SK-N-MC (cell line): ENCODE results near the gene ARPC4.
A peak's percentile ranks its signal among the peaks of the same experiment; 100 is the strongest.

Source experiments
- DNase-seq: peaks from one replicate; pipeline ENCODE4 v3.0.0-alpha.2; 2011; ENCODE audit warnings: low read depth, low spot score
- H3K27ac ChIP-seq: fragments of 200-600 bp; sonication (generic); 2 replicates; pipeline ENCODE4 v1.5.1; 2016; ENCODE audit warnings: mixed run types
- H3K36me3 ChIP-seq: fragments of 200-600 bp; sonication (generic); 2 replicates; pipeline ENCODE4 v1.6.1; 2017; ENCODE audit warnings: antibody characterized with exemption, low read length, mixed read lengths; ENCODE audit not compliant: insufficient read depth
- H3K4me3 ChIP-seq: fragments of 200-600 bp; sonication (generic); 2 replicates; pipeline ENCODE4 v1.5.1; 2016
- H3K9ac ChIP-seq: fragments of 200-600 bp; sonication (generic); 2 replicates; pipeline ENCODE4 v1.8.0; 2017; ENCODE audit warnings: mixed run types, mixed read lengths; ENCODE audit not compliant: insufficient read length
- H3K9me3 ChIP-seq: fragments of 200-600 bp; sonication (generic); 2 replicates; pipeline ENCODE4 v1.6.1; 2017; ENCODE audit warnings: low read depth, mild to moderate bottlenecking, antibody characterized with exemption, low read length, moderate library complexity, mixed read lengths
- EZH2 ChIP-seq: fragments of 200-600 bp; sonication (generic); IDR thresholded peaks from one replicate; pipeline ENCODE4 v1.6.1; 2017; ENCODE audit warnings: antibody characterized with exemption
- FOXP2 ChIP-seq: optimal IDR thresholded peaks from 2 replicates; pipeline ENCODE3; 2011; ENCODE audit warnings: mild to moderate bottlenecking, moderate library complexity; ENCODE audit not compliant: insufficient read depth; ENCODE audit errors: extremely low read length, control extremely low read depth
- POLR2AphosphoS5 ChIP-seq: IDR thresholded peaks from 2 replicates; pipeline ENCODE4 v1.6.1; 2012; ENCODE audit warnings: mild to moderate bottlenecking, low read depth, low read length, borderline replicate concordance

The ARPC4 gene

DNA sequence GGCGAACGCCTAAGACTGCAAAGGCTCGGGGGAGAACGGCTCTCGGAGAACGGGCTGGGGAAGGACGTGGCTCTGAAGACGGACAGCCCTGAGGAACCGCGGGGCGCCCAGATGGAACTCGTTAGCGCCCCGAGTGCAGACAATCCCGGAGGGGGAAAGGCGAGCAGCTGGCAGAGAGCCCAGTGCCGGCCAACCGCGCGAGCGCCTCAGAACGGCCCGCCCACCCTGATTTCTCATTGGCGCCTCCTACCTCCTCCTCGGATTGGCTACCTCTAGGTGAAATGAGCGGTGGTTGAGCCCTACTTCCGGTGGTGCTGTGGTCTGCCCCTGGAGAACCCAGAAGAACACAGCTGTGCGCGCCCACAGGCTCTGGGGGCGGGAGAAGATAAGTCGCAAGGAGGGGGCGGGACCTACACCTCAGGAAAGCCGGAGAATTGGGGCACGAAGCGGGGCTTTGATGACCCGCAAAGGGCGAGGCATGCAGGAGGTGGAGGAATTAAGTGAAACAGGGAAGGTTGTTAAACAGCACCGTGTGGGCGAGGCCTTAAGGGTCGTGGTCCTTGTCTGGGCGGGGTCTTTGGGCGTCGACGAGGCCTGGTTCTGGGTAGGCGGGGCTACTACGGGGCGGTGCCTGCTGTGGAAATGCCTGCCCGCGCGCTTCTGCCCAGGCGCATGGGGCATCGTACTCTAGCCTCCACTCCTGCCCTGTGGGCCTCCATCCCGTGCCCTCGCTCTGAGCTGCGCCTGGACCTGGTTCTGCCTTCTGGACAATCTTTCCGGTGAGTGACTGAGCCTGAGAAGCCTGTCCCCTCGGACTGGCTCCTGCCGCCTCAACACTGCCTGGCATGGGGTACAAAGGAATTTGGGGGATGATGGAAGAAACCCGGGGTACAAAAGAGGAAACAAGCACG lies 43.0 kb upstream of the ARPC4 start, which contains the start of gene OGG1:
Gene OGG1 (plus strand): TSS at position 308 of the 911 bp plus-strand sequence. CDS start 335 bp downstream, at position 643.
- peak; percentile 57 for TF ChIP-seq POLR2AphosphoS5
- TF ChIP-seq EZH2, result no peak
- Histone ChIP-seq H3K4me3 (peak within 1 kb of the TSS; percentile 85), H3K9me3 (no peaks in the 10 kb centered on the region), H3K27ac (peak within 1 kb of the TSS; percentile 78), H3K36me3 (peaks cover 5% of the 10 kb centered on the region; the same call in 1 of the 2 replicates), H3K9ac (peak within 1 kb of the TSS; percentile 73)
- DNase-seq, result peak; percentile 65

DNA sequence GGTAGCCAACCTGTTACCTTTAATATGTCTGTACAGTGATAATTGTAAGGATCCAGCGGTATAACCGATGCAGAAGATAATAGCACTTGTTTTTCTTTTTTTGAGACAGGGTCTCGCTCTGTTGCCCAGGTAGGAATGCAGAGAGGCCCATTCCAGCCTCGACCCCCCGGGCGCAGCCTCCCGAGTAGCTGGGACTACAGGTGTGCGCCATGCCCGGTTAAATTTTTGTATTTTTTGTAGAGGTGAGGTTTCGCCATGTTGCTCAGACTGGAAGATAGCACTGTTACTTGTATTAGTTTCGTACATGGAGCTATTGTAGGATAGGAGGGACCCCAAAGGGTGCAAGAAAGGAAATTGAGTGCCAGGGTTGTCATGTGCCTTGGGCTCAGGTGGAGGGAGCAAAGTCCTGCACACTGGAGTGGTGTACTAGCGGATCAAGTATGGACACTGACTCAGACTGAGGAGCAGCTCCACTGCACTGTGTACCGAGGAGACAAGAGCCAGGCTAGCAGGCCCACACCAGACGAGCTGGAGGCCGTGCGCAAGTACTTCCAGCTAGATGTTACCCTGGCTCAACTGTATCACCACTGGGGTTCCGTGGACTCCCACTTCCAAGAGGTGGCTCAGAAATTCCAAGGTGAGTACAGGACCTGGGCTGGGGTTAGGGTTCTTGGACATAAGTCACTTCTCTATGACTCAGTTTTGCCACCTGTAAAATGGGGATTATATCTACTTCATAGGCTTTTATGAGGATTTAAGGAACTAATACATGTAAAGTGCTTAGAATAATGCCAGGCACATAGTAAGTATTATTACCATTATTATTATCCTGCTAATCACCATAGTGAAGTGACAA lies 42.1 kb upstream of the ARPC4 start:
- H3K27ac ChIP-seq, result no peak overlapping the region
- H3K9me3 ChIP-seq, result no peaks in the 10 kb centered on the region
- DNase-seq, result no peak
- peak overlapping the region; percentile 73 for H3K9ac ChIP-seq
- H3K4me3 ChIP-seq, result peak overlapping the region; percentile 85
- H3K36me3 ChIP-seq, result peaks cover 5% of the 10 kb centered on the region; the same call in 1 of the 2 replicates
- TF ChIP-seq POLR2AphosphoS5, result no peak
- no peak for TF ChIP-seq EZH2
- TF ChIP-seq FOXP2, result no peak

DNA sequence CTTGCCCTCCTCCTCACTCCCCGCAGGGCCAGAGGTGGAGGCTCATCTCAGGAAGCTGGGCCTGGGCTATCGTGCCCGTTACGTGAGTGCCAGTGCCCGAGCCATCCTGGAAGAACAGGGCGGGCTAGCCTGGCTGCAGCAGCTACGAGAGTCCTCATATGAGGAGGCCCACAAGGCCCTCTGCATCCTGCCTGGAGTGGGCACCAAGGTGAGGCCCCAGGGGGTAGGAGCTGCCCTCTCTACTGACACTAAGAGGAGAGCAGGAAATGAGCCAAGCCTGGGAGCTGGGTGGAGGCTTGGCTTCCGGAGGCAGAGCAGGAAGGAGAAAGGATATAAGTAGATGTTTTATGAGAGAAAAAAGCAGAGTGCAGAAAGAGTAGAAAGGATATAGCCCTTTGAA lies 38.2 kb upstream of the ARPC4 start:
- Histone ChIP-seq H3K36me3 (no peaks in the 10 kb centered on the region; the same call in 1 of the 2 replicates), H3K9ac (no peak overlapping the region), H3K27ac (0 out of 2 replicates have a peak overlapping the region, but pooled peaks have one; percentile 25), H3K4me3 (no peak overlapping the region), H3K9me3 (no peaks in the 10 kb centered on the region)
- TF ChIP-seq EZH2 (no peak), FOXP2 (no peak), POLR2AphosphoS5 (no peak)
- no peak for DNase-seq

DNA sequence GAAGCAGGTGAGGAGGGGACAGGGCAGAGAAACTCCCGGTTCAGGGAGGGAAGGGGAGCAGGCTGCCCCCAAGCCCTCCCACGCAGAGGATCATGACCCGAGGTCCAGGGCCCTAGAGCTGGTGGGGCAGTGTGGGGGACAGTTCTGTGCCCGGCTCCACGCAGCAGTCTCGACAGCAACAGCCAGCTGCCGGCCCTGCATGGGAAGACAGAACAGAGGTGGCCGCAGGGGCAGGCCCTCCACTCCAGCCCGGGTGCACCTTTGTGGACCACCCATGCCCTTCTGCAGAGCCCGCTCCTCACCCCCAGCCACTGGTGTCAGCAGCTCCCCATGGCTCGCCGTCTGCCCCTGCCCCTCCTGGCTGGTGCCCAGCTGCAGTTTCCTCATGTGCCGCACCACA lies 35.5 kb upstream of the ARPC4 start:
- Histone ChIP-seq H3K36me3 (no peaks in the 10 kb centered on the region; the same call in 1 of the 2 replicates), H3K4me3 (no peak overlapping the region), H3K27ac (no peak overlapping the region), H3K9ac (no peak overlapping the region), H3K9me3 (no peaks in the 10 kb centered on the region)
- TF ChIP-seq FOXP2, result no peak
- TF ChIP-seq EZH2, result no peak
- no peak; the same call in 1 of the 2 replicates for TF ChIP-seq POLR2AphosphoS5
- no peak for DNase-seq

DNA sequence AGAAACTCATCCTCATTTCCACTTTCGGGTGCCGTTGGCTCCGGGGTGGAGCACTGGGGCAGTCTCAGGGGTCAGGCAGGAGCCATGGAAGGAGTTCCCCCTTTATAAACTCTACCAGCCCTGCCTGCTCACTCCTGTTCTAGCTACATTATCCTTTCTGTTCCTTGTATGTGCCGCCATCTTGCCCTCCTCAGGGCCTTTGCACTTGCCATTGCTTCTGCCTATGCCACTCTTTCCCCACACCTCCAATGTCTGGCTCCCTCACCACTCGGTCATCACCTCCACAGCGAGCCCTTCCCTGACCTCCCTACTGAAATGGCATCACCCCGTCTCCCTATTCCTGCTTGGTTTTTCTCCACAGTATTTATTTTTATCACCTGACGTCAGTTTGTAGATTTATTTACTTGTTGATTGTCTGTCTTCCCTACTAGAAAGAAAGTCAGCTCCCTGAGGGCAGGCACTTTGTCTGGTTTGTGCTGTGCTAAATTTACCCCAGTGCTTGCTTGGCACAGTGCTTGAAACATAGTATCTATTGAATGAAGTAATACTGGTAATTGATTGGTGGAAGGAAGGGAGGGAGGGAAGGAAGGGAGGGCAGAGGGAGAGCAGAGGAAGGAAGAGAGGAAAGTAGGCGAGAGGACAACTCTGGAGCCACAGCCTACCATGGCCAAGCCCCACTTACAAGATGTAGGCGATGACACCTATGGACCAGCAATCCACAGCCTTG lies 31.9 kb upstream of the ARPC4 start:
- Histone ChIP-seq H3K9me3 (no peaks in the 10 kb centered on the region), H3K4me3 (no peak overlapping the region), H3K36me3 (no peaks in the 10 kb centered on the region; the same call in 1 of the 2 replicates), H3K9ac (no peak overlapping the region), H3K27ac (no peak overlapping the region)
- TF ChIP-seq FOXP2 (no peak), POLR2AphosphoS5 (no peak), EZH2 (no peak)
- no peak for DNase-seq

DNA sequence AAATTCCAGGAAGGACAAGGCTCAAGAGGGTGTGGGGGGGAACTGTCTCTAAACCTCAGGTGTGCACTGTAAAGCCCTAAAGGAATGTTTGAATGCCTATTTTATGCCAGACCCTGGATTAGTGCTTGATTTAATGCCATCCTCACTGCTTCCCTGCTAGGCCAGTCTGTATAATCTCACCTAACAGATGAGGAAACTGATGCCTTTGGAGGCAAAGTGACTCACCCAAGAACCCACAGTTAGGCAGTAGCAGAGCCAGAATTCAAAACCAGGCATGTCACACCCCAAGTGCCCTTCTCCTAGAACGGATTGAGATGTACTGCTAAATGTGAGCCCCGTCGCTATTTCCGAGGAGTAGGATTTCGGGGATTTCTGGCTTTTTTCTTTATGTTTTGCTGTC lies 31.0 kb upstream of the ARPC4 start:
- Histone ChIP-seq H3K4me3 (no peak overlapping the region), H3K27ac (no peak overlapping the region), H3K9ac (no peak overlapping the region), H3K9me3 (no peaks in the 10 kb centered on the region), H3K36me3 (no peaks in the 10 kb centered on the region; the same call in 1 of the 2 replicates)
- no peak for DNase-seq
- TF ChIP-seq EZH2 (no peak), FOXP2 (no peak), POLR2AphosphoS5 (no peak)

DNA sequence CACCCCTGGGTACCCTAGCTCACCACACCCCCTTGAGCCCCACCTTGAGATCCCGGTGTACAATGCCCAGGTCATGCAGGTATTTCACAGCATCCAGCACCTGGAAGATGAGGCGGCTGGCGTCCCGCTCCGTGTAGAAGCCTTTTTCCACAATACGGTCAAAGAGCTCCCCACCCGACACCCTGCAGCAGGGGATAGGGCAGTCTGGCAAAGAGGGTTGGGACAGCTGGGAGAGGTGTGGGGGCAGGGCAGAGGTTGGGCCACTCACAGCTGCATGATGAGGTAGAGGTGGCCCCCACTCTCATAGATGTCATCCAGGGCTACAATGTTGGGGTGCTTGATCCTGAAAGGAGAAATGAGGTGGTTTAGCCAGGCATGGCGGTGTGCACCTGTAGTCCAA lies 30.0 kb upstream of the ARPC4 start:
- no peak overlapping the region for H3K9ac ChIP-seq
- H3K9me3 ChIP-seq, result no peaks in the 10 kb centered on the region
- H3K36me3 ChIP-seq, result no peaks in the 10 kb centered on the region
- no peak for DNase-seq
- H3K27ac ChIP-seq, result no peak overlapping the region
- no peak overlapping the region for H3K4me3 ChIP-seq
- TF ChIP-seq EZH2 (no peak), POLR2AphosphoS5 (no peak), FOXP2 (no peak)
